Activated naive CD4-positive, alpha-beta T cell treated with anti-CD3 and anti-CD28 coated beads, Interleukin-2, amount 50 U/mL, for 16 hours (primary cell): Measurements from ENCODE around the gene LDLRAD4.
A peak's percentile ranks its signal among the peaks of the same experiment; 100 is the strongest.

ENCODE experiments used
- DNase-seq: peaks from one replicate; pipeline ENCODE4 v3.0.0-alpha.2; 2020

LDLRAD4 gene

DNA sequence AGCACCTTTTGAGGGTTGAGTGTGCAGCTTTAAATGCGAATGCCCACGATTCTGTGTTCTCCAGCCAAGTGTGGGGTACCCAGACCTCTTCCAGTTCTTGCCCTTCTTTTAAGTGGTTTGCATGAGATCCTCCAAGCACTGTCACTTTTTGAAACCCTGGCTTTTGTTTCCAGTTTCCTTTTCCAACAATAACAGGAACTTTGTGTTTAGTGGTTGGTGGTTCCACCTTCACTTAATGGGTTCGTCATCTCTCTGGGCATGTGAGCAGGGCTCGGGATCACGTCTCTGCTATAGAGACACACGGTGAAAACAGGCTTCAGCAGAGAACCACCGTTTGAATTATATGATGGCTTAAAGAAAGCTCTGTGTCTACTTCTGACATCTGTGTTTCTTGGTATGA, 197.6 kb downstream of the LDLRAD4 start:
- DNase-seq = no peak

DNA sequence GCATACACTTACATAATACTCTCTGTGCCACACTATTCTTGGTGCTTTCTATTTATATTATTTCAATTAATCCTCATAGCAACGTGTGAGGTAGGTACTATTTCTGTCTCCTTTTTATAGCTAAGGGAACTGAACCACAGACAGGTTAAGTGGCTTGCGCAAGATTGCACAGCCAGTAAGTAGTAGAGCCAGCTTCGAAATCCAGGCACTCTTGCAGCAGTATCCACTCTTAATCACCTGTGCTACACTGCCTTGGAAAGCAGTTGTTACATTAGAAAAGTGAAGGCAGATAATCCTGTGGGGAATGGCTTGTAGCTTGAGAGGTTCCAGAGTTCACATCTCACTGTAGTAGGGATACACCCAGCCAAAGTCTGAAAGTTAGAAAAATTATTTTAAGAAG, 198.3 kb downstream of the LDLRAD4 start:
- DNase-seq = no peak

DNA sequence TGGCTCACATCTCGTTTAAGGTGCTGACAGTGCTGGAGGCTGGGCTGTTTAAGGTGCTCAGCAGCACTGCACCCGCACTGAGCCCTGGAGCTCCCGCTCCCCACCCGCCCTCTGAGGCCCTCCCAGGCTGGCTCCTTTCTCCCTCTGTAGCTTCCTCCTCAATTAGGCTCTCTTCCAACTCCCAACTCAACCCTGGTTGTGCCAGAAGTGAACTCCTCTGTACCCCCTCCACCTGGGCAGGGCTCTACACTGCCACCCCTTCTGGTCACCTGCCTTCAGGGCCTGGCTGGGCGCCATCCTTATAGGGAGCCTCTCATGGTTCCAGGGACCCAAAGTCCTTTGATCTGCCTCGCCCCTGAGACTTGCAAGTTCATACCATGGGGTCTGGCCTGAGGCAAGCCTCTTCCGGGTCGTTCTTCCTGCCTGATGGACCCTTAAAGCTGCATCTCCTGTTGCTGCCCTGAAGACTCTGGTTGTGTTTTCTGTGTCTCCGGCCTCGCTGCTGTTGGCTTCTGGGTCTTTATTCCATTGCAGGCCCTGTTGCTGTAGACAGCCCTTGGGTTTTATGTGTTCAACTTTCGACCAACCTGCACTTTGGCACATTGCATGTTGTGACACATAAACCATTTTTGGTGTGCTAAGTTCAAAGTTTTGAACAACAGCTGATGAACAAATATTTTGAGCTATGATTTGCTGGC, 199.6 kb downstream of the LDLRAD4 start:
- DNase-seq = no peak

DNA sequence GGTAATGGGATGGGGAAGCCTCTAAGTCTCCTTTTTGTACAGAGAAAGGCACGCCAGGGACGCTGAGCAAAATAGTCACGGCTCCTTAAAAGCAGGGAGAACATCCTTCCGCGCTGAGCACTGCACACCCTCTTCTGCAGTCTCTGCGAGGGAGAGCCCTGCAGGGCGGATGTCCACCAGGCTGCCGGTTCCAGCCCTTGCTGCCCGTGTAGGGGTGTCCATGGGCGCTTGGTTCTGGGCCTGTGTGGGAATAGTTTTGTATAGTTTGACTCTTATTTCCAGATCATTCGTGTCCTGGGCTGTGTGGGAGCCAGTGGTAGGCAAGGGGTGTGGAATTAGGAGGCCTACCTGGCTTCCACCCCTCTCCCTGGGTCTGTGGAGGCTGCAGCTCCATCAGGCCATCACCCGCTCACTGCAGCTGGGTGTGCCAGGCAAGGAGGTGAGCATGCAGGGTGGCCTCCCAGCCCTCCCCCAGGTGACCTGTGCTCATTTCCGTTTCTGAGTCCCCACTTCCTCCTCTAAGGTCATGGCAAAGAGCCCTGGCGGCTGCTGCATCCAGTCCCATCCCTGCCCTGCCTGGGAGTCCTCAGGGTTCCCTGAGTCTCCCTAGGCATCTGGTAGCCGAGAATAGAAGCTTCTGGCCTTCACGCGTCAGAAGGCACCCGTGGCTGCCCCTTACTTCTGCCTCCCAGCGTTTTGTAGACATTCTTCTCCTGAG, 202.6 kb downstream of the LDLRAD4 start:
- no peak for DNase-seq

DNA sequence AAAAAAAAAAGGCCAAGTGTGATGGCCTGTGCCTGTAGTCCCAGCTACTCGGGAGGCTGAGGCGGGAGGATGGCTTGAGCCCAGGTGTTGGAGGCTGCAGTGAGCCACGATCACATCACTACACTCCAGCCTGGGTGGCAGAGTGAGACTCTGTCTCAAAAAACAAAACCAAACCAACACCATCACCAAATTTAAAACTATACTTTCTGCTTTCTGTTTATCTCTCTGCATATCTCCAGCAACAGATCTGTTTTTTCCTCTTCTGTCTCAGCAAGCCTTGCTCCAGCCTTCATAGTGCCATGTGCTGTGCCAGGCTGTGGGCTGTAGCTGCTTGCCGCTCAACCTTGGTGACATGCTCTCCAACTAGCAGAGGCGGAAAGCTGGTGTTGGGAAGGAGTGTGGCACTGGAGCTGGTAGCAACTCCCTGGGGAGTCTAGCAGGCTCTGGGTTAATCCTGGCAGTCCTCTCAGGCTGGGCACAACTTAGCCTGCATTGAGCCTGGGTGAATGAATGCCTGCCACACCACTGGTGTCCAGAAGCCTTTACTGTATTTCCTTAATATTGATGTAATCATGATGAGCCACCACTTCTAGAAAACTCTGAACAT, 204.1 kb downstream of the LDLRAD4 start:
- no peak for DNase-seq

DNA sequence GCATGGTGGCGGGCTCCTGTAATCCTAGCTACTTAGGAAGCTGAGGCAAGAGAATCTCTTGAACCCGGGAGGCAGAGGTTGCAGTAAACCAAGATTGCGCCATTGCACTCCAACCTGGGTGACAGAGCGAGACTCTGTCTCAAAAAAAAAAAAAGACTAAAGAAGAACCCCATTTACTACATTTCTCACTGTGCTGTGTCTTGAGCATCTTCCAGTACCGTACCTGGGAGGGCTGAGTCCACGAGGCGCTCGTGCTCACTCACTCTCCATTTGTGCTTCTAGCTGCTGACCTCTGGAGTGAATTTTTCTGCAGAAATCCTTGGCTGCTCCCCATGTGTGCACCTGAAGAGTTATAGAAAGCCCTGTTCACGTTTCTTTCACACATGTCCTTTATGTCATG, 204.8 kb downstream of the LDLRAD4 start:
- no peak for DNase-seq

DNA sequence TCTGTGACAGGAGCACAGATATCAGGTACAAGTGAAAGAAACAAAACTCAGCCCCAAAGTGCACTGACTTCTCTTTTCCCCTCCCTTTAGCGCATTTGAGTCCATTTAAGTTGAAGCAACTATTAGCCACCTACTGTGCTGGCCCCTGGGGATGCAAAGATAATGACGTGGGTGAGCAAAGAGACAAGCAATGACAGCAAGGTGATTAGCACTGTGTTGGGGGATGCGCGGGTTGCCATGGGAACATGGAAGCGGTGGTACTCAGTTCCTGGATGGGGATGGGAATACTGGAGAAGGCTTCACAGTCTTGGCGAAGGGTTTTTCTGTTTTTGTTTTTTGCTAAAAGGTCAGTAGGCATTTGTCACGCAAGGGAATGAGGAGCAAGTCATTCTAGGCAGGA, 205.8 kb downstream of the LDLRAD4 start:
- DNase-seq = no peak

DNA sequence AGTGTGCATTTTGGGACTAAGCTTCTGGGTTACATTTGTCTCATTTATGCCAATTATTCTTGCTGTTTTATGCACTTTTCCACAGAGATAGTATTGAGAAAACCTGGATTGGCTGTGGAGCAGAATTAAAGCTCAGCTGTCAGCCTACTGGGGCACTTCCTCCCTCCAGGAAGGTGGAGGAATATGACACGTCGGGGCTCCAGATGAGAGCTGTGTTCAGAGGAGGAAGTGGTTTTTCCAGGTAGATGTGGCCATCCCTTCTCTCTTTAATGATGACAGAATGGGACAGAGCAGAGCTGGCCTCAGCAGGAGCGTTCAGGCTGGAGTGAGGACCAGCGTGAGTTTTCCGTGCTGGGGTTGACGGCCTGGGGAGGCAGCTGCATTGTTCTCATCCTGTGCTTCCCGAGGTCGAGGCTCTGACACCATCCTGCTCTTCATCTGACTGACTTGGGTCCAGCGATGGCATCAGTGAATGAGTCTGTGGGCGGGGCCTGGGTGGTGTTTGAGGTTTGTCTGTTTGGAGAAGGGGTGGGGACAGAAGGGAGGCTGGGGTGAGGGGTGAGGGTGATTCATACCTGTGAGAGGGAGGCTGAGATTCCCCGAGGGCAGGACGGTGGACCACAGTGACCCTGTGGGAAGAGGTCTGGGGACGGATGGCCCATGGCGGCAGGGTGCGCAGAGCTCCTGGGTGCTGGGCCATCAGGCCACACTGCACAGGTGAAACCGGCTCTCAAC, 207.0 kb downstream of the LDLRAD4 start:
- DNase-seq = no peak

DNA sequence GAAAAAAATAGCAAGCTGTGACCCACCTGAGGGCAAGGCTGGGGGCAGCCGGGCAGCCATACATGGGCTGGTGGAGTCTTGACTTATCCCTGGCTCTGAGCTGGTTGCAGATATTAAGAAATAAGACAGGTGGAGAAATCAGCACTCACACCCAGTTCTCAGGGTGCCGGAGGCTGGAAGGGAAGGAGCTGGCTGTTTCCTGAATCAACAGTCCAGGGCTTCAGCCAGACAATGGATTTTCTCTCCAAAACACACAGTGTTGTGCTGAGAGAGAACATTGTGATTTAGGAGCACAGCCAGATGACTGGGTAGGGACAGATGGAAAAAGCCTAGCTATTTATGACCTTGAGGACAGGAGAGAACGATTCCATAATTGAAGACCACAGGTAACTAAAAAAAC, 208.8 kb downstream of the LDLRAD4 start:
- no peak for DNase-seq

DNA sequence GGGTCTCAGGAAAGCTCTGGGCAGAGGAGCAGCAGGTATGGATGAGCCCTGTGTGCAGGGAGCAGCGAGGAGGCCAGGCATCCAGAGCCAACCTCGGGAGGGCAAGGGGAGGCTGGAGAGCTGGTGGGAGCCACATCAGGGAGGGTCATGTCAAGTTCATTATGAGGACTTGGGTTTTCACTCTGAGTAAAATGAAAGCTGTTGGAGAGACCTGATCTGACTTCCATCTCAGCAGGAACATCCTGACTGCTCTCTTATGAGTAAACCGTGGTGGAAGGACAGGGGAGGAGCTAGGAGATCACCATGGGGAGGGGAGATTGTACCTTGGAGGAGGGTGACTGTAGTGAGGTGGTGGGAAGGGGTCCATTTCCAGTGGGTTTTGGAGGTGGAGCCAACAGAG, 209.8 kb downstream of the LDLRAD4 start:
- DNase-seq = no peak

DNA sequence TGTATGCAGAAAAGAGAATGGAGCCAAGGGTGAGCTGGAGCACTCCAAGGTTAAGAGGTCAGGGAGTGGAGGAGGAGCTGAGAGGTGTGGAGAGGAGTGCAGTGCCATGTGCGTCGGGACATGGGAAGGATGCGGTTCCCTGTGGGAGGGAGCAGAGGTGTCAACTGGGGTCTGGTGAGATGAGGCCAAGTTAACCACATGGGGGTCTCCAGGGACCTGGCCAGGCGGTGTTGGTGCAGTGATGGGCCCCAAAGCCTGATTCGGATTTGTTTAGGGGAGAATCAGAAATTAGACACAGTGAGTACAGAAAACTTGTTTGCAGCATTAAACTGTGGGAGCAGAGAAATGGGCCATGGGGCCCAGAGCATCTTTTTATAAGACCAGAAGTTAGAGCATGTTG, 210.5 kb downstream of the LDLRAD4 start:
- no peak for DNase-seq

DNA sequence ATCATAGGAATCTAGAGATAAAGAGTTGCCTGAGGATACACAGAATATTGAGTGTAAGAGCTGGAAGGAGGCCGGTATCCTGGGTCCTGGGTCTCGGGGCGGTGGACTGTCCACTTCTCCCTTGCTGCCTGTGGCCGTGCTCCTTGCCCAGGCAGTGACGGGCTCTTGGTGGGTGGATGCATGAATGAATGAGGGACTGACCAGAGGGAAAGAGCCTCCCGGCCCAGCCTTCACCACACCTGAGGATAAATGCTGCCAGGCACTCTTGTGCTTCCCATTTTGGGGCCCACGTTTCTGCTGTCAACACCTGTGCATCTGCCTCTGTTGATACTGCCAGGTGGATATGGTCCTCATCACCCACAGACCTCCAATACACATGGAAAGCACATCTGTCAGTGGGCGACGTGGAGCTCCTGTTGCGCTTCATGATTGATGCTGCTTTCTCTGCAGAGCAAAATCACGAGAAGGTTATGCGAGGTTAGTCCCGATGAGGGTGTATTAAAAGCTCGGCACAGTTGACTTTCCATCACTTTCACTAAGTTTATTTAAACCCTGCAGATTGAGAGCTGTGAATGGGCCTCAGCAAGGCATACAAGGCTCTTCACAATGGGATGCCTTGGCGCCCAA, 211.4 kb downstream of the LDLRAD4 start:
- no peak for DNase-seq

DNA sequence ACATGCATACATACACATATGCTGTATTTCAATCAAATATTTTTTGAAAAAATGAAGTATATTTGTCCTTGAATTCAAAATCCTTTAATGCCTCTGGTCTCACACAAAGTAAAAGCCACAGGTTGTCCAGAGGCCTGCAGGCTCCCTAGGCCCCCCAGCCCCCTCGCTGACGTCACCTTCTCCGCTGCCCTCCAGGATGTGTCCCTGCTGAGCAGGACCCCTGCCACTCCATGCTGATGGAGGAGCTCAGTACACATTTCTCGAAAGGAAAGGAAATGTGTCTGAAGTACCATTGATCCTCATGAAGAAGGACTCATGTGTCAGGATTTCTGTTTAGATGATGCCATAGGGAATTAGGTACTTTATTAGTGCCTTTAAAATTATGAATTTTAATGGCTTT, 212.1 kb downstream of the LDLRAD4 start:
- no peak for DNase-seq

DNA sequence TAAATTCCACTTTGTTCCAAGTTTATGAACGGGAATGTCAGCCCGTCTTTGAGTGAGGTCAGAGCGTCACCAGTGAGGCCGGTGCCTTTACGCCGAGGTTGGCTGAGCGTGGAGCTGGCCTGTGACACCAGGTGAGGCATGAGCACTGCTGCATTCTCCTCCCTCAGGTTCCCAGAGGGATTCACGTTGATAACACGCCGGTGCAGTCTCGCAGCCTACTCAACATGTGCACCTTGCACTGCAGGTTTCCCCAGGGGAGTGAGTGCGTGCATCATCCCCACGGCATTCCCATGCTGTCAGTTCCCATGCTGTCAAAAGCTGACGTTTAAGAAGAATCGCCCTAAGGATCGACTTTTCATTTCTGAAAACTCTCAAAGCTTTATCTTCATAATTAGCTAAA, 213.3 kb downstream of the LDLRAD4 start:
- DNase-seq = no peak

DNA sequence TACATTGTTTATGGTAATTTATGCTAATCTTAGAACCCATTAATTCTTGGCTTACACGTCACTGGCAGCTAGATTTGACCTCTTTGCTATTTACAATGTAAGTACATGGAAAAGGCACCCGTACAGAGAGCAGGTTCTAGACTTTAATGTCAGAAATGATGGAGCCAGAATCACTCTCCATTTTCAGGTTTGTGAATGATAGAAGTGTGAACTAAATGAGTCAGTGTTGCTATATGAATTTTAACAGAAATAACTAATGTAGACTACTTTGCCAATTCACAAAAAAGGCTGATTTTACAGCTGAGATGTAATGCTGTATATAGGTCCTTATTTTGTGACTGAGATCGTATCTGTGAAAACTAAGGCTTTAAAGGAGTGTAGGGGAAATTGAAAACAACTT, 214.6 kb downstream of the LDLRAD4 start:
- DNase-seq = no peak

DNA sequence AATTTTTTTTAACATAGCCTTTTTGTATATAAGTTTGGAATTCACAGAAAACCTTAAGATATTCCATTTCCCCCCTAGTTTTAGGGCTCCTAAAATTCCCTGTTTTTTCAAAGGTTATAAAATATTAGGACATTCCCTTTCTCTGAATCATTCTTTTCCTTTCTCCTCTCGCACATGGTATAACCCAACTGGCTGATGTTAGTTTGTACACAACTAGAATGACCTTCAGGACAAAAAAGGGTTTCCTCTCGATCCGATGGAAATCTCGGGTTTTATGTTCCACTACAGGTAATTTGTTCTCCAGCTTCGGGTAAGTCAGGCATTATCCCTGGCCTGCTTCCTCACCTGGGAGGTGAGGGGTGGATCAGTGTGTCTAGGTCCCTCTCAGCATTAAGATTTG, 215.1 kb downstream of the LDLRAD4 start:
- DNase-seq = no peak

DNA sequence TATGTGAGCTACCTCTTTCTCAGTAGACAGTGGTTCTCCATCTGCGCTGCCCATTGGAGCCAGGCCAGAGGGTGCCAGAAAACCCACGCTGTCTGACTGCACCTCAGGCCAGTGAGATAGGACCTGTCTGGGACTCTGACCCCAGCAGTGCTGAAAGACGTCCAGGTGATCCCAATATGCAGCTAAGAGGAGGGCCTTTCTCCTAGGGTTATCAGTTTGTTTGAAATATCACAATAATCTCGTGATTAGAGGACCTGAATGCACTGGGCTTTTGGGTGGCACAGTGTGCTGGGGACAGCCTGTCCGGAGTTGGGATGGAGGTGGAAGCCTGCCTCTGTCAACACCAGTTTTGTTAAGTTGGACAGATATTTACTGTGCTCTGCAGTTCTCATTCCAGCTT, 216.3 kb downstream of the LDLRAD4 start:
- no peak for DNase-seq

DNA sequence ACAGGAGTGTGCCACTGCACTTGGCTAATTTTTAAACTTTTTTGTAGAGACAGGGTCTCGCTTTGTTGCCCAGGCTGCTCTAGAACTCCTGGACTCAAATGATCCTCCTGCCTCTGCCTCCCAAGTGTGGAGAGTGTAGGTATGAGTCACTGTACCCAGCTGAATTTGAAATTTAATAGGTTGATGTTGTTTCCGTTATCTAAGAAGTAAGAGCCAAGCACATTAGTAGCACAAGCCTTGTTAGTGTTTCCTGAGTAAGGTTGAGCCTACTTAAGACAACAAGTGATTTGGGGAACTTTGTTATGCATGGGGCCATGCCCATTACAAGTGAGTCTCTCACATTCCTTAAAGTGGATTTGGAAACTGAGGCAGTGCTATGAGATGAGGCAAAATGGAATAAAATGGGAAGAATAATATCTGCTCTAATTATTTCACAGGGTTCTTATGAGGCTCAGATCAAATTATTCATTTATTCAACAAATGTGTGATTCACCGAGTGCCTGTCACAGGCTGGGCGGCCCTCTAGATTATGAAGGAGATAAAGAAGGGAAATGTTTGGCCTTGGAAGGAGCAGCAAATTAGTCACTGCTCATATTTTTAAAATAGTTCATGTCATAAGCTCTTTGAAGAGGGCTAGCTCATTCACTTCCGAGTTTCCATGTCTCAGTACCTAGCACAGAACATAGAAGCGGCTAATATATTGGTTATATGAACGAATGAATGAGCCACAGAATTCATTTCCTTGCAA, 217.2 kb downstream of the LDLRAD4 start:
- DNase-seq = no peak

DNA sequence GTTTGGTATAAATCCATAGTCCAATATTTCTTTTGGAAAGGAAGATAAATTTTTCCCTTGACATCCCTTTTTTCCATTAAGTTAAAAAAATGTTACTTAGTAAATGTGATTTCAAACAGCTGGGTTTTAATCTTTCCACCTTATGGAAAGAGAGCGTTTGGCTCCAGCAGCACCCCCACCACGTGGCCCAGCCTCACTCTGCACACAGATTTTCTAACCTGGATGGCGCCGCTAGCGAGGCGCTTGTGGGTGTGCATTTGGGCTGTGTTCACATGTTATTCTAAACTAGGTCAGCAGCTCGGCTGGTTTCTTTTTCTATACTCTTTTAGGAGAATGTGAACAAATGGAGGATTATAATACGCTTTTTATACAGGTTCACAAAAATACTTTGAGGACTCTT, 218.0 kb downstream of the LDLRAD4 start:
- DNase-seq = peak; percentile 32

DNA sequence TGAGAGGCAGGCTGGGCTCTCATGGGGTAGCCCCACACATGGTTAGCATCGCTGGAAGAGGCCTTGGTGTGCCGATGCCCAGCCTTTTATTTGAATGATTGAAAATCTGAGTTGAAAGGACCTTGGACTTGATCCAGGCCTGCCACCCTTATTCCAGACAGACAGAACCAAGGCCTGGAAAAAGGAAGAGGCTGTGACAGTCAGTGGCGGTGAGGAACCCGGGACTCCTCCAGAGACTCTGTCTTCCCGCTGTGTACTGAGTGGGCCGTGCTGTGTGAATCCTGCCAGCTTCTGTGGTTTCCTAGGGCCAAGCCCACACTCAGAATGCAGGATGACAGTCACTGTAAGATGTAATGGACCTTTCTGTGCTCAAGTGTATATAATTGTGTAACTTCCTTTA, 218.5 kb downstream of the LDLRAD4 start:
- no peak for DNase-seq

DNA sequence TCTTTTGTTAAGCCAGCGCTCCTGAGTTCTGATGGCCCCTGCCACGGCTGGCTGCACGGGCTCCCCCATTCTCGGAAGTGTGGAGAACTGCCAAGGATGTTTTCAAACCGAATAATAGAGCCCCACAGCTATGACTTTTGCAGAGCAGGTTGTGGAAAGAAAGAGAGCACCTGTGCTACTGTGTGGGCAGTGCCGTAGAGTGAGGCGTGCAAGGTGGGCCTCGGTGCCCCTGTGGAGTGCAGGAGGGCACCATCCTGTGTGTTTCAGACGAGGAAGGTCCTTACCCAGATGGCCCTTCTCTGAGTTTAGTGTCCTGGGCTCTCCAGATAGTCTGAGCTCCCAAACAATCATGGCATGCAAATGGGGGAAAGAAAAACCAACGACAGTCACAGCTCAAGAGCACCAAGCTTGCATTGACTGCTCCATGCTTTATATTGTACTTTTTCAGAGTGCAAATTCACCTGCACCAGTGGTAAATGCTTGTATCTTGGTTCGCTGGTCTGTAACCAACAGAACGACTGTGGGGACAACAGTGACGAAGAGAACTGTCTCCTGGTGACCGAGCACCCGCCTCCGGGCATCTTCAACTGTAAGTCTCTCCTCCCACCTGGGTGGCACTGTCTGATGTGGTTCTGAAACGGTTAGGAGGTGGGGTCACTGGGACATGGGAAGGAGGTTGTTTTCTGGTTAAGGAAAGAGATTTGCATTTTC, 219.4 kb downstream of the LDLRAD4 start:
- peak; percentile 55 for DNase-seq

DNA sequence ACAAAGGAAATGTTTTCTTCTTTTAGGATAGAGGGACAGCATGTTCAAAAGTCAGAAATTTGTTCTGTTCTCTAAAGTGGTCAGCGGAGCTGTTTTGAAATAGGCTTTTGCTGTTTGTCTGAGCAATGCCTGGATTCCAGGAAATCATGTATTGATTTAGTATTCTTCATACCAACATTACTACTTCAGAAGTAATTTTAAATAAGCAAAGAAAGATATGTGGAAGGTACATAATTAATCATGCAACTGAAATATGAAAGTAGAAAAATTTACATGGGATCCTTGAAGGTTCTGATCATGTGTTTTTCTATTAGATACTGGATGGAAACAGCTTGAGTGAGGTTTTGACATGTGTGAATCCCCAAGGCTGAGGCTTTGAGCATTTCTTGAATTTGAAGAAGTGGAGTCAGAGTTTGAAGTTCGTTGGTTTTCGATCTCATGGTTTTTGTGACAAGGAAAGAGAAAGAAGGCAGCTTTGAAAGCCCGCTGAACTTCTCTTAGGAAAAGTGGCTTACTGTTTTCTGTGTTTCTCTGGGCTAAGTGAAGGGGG, 220.0 kb downstream of the LDLRAD4 start:
- no peak for DNase-seq
